Measurements from ENCODE around the gene CD200. TPM values are rescaled to one million over a fixed set of nuclear protein-coding genes. Genes with fewer than 3 reads are reported as not detected.
A peak's percentile ranks its signal among the peaks of the same experiment; 100 is the strongest.

Gene CD200
- total RNA-seq, 4 donors from 2014 or later, result 2.5 to 15.6 (median 4.8) TPM

DNA sequence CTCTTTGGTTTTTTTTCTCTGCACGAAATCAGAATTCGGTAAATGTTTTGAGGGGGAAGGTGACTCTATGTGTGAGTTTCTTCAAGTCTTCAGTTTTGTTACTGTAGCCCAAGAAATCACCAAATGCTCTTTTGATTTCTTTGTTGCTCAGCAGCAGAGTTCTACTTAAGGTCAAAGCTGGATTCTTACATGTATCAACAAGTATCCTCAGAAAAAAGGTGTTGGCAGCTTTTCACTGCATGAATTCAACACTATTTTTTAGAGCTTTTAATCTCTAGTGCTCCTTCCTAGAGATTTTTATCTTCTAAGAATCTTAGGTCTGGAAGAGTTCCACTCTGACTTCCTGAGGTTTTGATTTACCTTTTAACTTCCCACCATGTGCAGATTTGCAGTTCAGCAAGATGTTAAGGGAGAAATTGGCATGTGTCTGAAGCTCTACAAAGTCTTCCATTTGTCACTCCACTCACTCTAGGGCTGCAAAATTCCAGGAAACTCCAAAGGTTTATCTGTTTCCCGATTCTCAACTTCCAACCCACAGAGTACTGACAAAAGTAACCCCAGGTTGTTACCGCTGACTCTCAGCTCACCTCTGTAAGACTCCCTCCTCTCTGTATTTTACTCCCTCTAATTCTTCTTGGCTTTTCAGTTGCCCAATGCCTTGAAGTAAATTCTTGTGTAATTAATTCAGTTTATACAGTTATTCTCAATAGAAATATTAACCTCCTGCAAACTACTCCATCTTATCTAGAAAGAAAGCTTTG is 13.3 kb upstream of the CD200 start:
- ATAC-seq, result no peak
- no peak overlapping the region for H3K4me3 ChIP-seq
- H3K27me3 ChIP-seq, result no peaks in the 10 kb centered on the region
- H3K36me3 ChIP-seq, result no peaks in the 10 kb centered on the region
- no peaks in the 10 kb centered on the region for H3K9me3 ChIP-seq
- TF ChIP-seq EP300 (IDR thresholded peaks at IDR 0.05), result no peak
- no peak for TF ChIP-seq POLR2A (IDR thresholded peaks at IDR 0.05)
- no peak for TF ChIP-seq POLR2AphosphoS5 (IDR thresholded peaks at IDR 0.05)
- TF ChIP-seq, protein P1, sequence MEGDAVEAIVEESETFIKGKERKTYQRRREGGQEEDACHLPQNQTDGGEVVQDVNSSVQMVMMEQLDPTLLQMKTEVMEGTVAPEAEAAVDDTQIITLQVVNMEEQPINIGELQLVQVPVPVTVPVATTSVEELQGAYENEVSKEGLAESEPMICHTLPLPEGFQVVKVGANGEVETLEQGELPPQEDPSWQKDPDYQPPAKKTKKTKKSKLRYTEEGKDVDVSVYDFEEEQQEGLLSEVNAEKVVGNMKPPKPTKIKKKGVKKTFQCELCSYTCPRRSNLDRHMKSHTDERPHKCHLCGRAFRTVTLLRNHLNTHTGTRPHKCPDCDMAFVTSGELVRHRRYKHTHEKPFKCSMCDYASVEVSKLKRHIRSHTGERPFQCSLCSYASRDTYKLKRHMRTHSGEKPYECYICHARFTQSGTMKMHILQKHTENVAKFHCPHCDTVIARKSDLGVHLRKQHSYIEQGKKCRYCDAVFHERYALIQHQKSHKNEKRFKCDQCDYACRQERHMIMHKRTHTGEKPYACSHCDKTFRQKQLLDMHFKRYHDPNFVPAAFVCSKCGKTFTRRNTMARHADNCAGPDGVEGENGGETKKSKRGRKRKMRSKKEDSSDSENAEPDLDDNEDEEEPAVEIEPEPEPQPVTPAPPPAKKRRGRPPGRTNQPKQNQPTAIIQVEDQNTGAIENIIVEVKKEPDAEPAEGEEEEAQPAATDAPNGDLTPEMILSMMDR (IDR thresholded peaks at IDR 0.05), result no peak
- H3K4me1 ChIP-seq, result peaks cover 0 to 9% (median 0%) of the 10 kb centered on the region in 3 donors
- WGBS, 2 donors (ENCODE audit: low coverage in 1 of 2), result 46 to 55% methylated on average over 4 of the region's 4 CpGs
- no peak overlapping the region for H3K27ac ChIP-seq

DNA sequence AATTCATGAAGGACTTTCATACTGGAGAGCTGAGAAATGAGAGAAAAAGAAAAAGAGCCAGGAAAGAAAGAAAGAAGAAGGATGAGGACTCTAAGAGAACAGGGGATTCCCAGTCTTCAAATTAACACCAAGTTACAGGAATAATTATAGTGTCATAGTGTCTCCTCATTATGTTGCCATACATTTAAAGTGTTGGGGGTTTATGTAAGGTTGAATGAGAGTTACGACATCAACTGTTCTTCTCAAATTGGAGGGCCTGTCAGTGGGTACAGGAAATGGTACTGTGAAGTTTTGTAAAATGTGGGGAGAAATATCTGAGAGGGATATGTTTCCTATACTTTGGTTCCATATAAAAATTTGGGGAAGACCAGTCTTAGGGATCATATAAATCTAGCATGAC is 12.3 kb upstream of the CD200 start:
- Histone ChIP-seq H3K4me3 (no peak overlapping the region), H3K4me1 (peaks cover 0 to 9% (median 0%) of the 10 kb centered on the region in 3 donors), H3K27ac (no peak overlapping the region), H3K27me3 (no peaks in the 10 kb centered on the region), H3K9me3 (no peaks in the 10 kb centered on the region), H3K36me3 (no peaks in the 10 kb centered on the region)
- no peak for TF ChIP-seq POLR2A (IDR thresholded peaks at IDR 0.05)
- no peak for TF ChIP-seq EP300 (IDR thresholded peaks at IDR 0.05)
- TF ChIP-seq POLR2AphosphoS5 (IDR thresholded peaks at IDR 0.05), result no peak
- TF ChIP-seq, protein P1 (IDR thresholded peaks at IDR 0.05), result no peak
- no peak for ATAC-seq
- WGBS, 2 donors (ENCODE audit: low coverage in 1 of 2), result 80 to 89% methylated on average over 1 of the region's 1 CpG

DNA sequence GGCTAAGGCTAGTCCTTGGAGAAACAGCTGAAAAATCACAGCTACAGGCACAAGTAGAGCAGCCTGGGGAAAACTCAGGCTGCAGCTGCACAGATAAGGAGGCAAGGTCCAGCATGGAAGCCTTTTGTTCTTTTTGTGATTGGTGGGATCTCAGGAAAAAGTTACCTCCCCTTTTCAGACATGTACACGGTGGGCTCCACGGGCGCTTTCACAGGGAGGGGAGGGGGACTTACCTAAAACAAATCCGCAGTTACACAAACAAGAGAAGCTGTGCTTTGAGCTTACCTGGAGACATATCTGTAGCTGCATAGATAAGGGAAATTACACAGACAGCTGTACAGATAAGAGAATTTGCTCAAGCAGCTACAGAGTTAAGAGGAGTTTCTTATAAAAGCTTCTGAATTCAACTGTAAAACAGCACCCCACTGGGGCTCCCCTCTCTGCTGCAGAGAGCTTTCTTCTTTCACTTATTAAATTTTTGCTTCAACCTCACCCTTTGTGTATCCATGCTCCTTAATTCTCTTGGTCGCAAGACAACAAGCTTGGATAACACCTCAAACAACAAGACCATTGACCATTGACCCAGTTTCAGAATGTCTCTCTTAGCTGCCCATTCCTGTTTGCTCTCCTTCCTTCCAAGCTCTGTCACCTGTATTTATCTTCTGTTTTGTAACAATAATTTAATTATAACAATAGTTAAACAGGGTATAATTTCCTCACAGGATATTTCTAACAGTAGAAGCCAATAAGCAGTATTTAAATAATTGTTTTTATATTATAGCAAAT is 10.9 kb upstream of the CD200 start:
- 39 to 76% methylated on average over 2 to 5 of the region's 5 CpGs for WGBS, 2 donors (ENCODE audit: low coverage in 1 of 2)
- Histone ChIP-seq H3K9me3 (no peaks in the 10 kb centered on the region), H3K27ac (no peak overlapping the region), H3K4me1 (peaks cover 0 to 9% (median 0%) of the 10 kb centered on the region in 3 donors), H3K36me3 (no peaks in the 10 kb centered on the region), H3K27me3 (no peaks in the 10 kb centered on the region), H3K4me3 (no peak overlapping the region)
- ATAC-seq, result no peak
- no peak for TF ChIP-seq EP300 (IDR thresholded peaks at IDR 0.05)

DNA sequence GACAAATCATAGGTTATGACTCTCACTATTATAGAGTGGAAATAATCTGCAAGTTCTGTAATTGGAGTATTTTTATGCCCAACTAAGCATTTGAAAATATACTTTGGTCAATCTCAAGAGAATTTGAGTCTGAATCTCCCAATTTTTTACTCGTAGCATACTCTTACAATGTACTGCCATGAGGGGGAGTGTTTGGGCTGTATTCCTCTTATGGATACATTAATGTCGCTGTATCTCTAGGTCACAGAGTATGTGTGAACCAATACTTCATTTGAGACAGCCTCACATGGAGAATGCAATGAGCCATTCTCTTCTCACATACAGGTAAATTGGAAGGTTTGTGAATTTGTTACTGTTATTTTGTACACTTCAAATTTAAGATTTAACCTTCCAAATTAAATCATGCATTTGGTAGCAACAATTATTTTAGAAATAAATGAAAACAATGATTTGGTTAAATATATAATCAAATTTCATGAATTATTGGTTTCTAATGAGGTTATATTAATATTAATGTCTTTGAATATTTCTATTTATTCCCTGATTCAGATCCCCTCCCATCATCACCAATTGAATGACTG is 5.5 kb upstream of the CD200 start:
- H3K4me1 ChIP-seq, result peaks cover 0 to 3% (median 0%) of the 10 kb centered on the region in 3 donors
- H3K27me3 ChIP-seq, result no peaks in the 10 kb centered on the region
- peak; percentile 69 for ATAC-seq
- TF ChIP-seq, protein P1 (IDR thresholded peaks at IDR 0.05), result peak; percentile 27 to 69 (median 62)
- no peak for TF ChIP-seq POLR2A (IDR thresholded peaks at IDR 0.05)
- TF ChIP-seq EP300 (IDR thresholded peaks at IDR 0.05), result no peak
- no peak for TF ChIP-seq POLR2AphosphoS5 (IDR thresholded peaks at IDR 0.05)
- WGBS, 2 donors (ENCODE audit: low coverage in 1 of 2), result 0 to 6% methylated on average over 2 of the region's 2 CpGs
- H3K9me3 ChIP-seq, result no peaks in the 10 kb centered on the region
- no peak overlapping the region for H3K27ac ChIP-seq
- H3K4me3 ChIP-seq, result no peak overlapping the region
- H3K36me3 ChIP-seq, result no peaks in the 10 kb centered on the region

DNA sequence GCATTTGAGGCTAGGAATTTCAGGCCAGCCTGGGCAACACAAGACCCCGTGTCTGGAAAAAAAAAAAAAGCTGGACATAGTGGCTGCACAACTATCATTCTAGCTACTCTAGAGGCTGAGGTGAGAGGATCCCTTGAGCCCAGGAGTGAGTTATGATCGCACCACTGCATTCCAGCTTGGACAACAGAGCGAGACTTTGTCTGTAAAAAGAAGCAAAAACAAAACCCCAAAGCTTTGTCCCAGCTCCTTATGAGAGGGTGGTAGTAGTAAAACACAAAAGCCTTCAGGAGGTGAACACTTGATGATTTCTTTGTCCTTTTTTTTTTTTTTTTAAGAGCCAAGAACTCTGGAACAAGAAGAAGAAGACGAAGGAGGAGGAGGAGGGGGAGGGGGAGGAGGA is 1.1 kb upstream of the CD200 start:
- Histone ChIP-seq H3K4me3 (no peak overlapping the region), H3K9me3 (no peaks in the 10 kb centered on the region), H3K4me1 (peaks cover 0 to 19% (median 0%) of the 10 kb centered on the region in 3 donors), H3K27me3 (peaks cover 5% of the 10 kb centered on the region), H3K36me3 (no peaks in the 10 kb centered on the region), H3K27ac (no peak overlapping the region)
- 100% methylated on average over 1 to 2 of the region's 4 CpGs for WGBS, 2 donors (ENCODE audit: low coverage in 1 of 2)
- no peak for ATAC-seq
- TF ChIP-seq EP300 (IDR thresholded peaks at IDR 0.05), result no peak
